Caco-2 (cell line): Measurements from ENCODE around the gene DCAF11. TPM values are rescaled to one million over a fixed set of nuclear protein-coding genes. Genes with fewer than 3 reads are reported as not detected.

Experiments
- BruUV-seq: library from RNA; stranded (reverse); fragments of 400-500 nt; replicated peaks from 2 replicates; lab custom pipeline; 2021; lab: Mats Ljungman, UMichigan
- CTCF ChIA-PET: fragments of 300-600 bp; sonication (Branson Sonifier 250); formaldehyde crosslinking; loops from one replicate; lab custom pipeline; 2022; ENCODE audit warnings: antibody characterized with exemption; lab: Charles Lee
- POLR2A ChIA-PET: fragments of 300-600 bp; sonication (Branson Sonifier 250); formaldehyde crosslinking; loops from one replicate; lab custom pipeline; 2022; ENCODE audit warnings: antibody characterized with exemption; lab: Charles Lee
- DNase-seq, 2 experiments: peaks; one replicate each; pipeline versions ENCODE4 v3.0.0 to v3.0.0-alpha.2; 2020 to 2022
- H3K27me3 ChIP-seq: replicated peaks from 2 replicates; pipeline ENCODE4 v1.6.0; 2011; ENCODE audit warnings: low read length; ENCODE audit not compliant: control insufficient read depth, insufficient read depth
- H3K36me3 ChIP-seq: 2 replicates; pipeline ENCODE4 v1.5.1; 2011; ENCODE audit warnings: low read length; ENCODE audit not compliant: control insufficient read depth, insufficient read depth
- H3K4me1 ChIP-seq: fragments of 250-450 bp; sonication (Bioruptor Pico); 2 replicates; pipeline ENCODE4 v1.5.1; 2020; ENCODE audit warnings: mild to moderate bottlenecking
- H3K4me3 ChIP-seq: 2 replicates; pipeline ENCODE4 v1.5.1; 2011; ENCODE audit warnings: low read depth, mild to moderate bottlenecking, control low read depth, low read length
- H3K9me3 ChIP-seq: fragments of 250-450 bp; sonication (Bioruptor Pico); 2 replicates; pipeline ENCODE4 v1.5.1; 2020; ENCODE audit warnings: mild to moderate bottlenecking, moderate library complexity
- H3K27ac Mint-ChIP-seq: one replicate; pipeline ENCODE4 v1.8.0; 2022; ENCODE audit warnings: mixed read lengths; ENCODE audit not compliant: unreplicated experiment
- H3K27me3 Mint-ChIP-seq: one replicate; pipeline ENCODE4 v1.8.0; 2022; ENCODE audit warnings: mixed read lengths; ENCODE audit not compliant: insufficient read depth, unreplicated experiment
- H3K36me3 Mint-ChIP-seq: one replicate; pipeline ENCODE4 v1.8.0; 2022; ENCODE audit warnings: mild to moderate bottlenecking, mixed read lengths; ENCODE audit not compliant: insufficient read depth, unreplicated experiment
- H3K4me1 Mint-ChIP-seq: one replicate; pipeline ENCODE4 v1.8.0; 2022; ENCODE audit warnings: low read depth, mixed read lengths; ENCODE audit not compliant: unreplicated experiment
- H3K4me3 Mint-ChIP-seq: one replicate; pipeline ENCODE4 v1.8.0; 2022; ENCODE audit warnings: mild to moderate bottlenecking, moderate library complexity, mixed read lengths; ENCODE audit not compliant: unreplicated experiment
- H3K9me3 Mint-ChIP-seq: one replicate; pipeline ENCODE4 v1.8.0; 2022; ENCODE audit warnings: mixed read lengths; ENCODE audit not compliant: unreplicated experiment
- CTCF ChIP-seq, 2 experiments: fragments of 200-600 bp in 1 of 2; IDR thresholded peaks; 1 replicate in 1 of 2; 2 replicates in 1 of 2; pipeline versions ENCODE4 v1.5.1 to v1.8.0; 2011 to 2022; ENCODE audit warnings: antibody characterized with exemption in 1 of 2, control low read depth in 1 of 2, inconsistent platforms in 1 of 2, low read depth in 1 of 2, low read length in 1 of 2, mild to moderate bottlenecking in 1 of 2, moderate library complexity in 1 of 2; ENCODE audit not compliant: insufficient read depth in 1 of 2, severe bottlenecking in 1 of 2, unreplicated experiment in 1 of 2
- intact Hi-C: fragments of 100-400 bp; cut with micrococcal nuclease; formaldehyde crosslinking; loops from one replicate; pipeline ENCODE4 v1.10.0; 2022; ENCODE audit not compliant: unreplicated experiment
- total RNA-seq: library from RNA; stranded (reverse); gene quantifications from 2 replicates; pipeline ENCODE4 v1.2.3, GENCODE V29; 2022

DCAF11 gene
- total RNA-seq, 1 experiment from 2014 or later = 65.9 TPM

- Mint-ChIP-seq H3K9me3 (no peaks in the 10 kb centered on the region), H3K4me1 (peaks cover 6% of the 10 kb centered on the region), H3K27ac (no peak overlapping the region), H3K4me3 (no peak overlapping the region), H3K27me3 (no peaks in the 10 kb centered on the region), H3K36me3 (peaks cover 50% of the 10 kb centered on the region)
- ChIA-PET CTCF (interaction anchor here (0.7 to 2.3 kb wide), 7 partner anchors 13 to 148 kb away, joined by 3 to 47 read pairs (median 8); partner anchors contain the start of genes CIDEB, PSME1, PSME2 and RNF31), POLR2A (interaction anchor here (1.8 to 2.5 kb wide), 2 partner anchors 13 to 24 kb away, joined by 7 to 15 read pairs; partner anchors contain the start of genes PSME1, PSME2 and RNF31)
- intact Hi-C loops = no loop called here
- Histone ChIP-seq H3K36me3 (peaks cover 2% of the 10 kb centered on the region), H3K4me3 (no peak overlapping the region), H3K9me3 (no peaks in the 10 kb centered on the region), H3K27me3 (no peaks in the 10 kb centered on the region), H3K4me1 (peaks cover 12% of the 10 kb centered on the region)
- no peak for TF ChIP-seq CTCF (IDR thresholded peaks at IDR 0.05; ENCODE audit: insufficient read depth in 1 of 2, low read depth in 1 of 2, low read length in 1 of 2, severe bottlenecking in 1 of 2, unreplicated experiment in 1 of 2)
- no TSS peak for BruUV-seq
- DNase-seq = no peak
These were observed 45.4 kb downstream of the DCAF11 start for GRCh38 chr14:24159777-24160498.

- H3K9me3 ChIP-seq = no peaks in the 10 kb centered on the region
- peaks cover 51% of the 10 kb centered on the region for H3K36me3 Mint-ChIP-seq
- no peaks in the 10 kb centered on the region for H3K9me3 Mint-ChIP-seq
- ChIA-PET POLR2A (interaction anchor here (1.0 to 2.5 kb wide), 5 partner anchors 14 to 67 kb away, joined by 5 to 16 read pairs (median 8); partner anchors contain the start of genes DCAF11, EMC9, NRL and PCK2), CTCF (interaction anchor here (1.0 to 2.3 kb wide), 10 partner anchors 13 to 572 kb away, joined by 3 to 47 read pairs (median 9); partner anchors contain the start of genes CIDEB, DCAF11, EMC9 and NRL)
- intact Hi-C loops = no loop called here
- H3K27ac Mint-ChIP-seq = peak overlapping the region; percentile 82
- peaks cover 6% of the 10 kb centered on the region for H3K4me1 Mint-ChIP-seq
- H3K27me3 ChIP-seq = no peaks in the 10 kb centered on the region
- H3K27me3 Mint-ChIP-seq = no peaks in the 10 kb centered on the region
- DNase-seq = no peak
- peaks cover 12% of the 10 kb centered on the region for H3K4me1 ChIP-seq
- no peak overlapping the region for H3K4me3 ChIP-seq
- peaks cover 2% of the 10 kb centered on the region for H3K36me3 ChIP-seq
- no TSS peak for BruUV-seq
- TF ChIP-seq CTCF (IDR thresholded peaks at IDR 0.05; ENCODE audit: insufficient read depth in 1 of 2, low read depth in 1 of 2, low read length in 1 of 2, severe bottlenecking in 1 of 2, unreplicated experiment in 1 of 2) = no peak
- no peak overlapping the region for H3K4me3 Mint-ChIP-seq
These were observed 45.9 kb downstream of the DCAF11 start for GRCh38 chr14:24160499-24160849.
